ENCODE data around the gene RNF207.

Gene RNF207

GRCh38 chr1:6249739-6250689 is 44.1 kb downstream of the RNF207 start:
- H3K9me3 ChIP-seq (ENCODE audit: low read depth, low read length), result no peaks in the 10 kb centered on the region
- no peak for DNase-seq (ENCODE audit: low read depth, low spot score)
- H3K4me3 ChIP-seq, result no peak overlapping the region
- no peak overlapping the region for H3K27ac ChIP-seq
- H3K36me3 ChIP-seq (ENCODE audit: insufficient read depth, low read length), result no peaks in the 10 kb centered on the region; the same call in 1 of the 2 replicates
- no peak overlapping the region for H3K9ac ChIP-seq (ENCODE audit: insufficient read length)
- TF ChIP-seq EZH2 (IDR thresholded peaks at IDR 0.05) (no peak), FOXP2 (optimal IDR thresholded peaks at IDR 0.05; ENCODE audit: control extremely low read depth, extremely low read length, insufficient read depth) (no peak), POLR2AphosphoS5 (IDR thresholded peaks at IDR 0.05; ENCODE audit: borderline replicate concordance, low read depth, low read length) (no peak; the same call in 1 of the 2 replicates)

- TF ChIP-seq FOXP2 (optimal IDR thresholded peaks at IDR 0.05; ENCODE audit: control extremely low read depth, extremely low read length, insufficient read depth), result no peak
- TF ChIP-seq EZH2 (IDR thresholded peaks at IDR 0.05), result no peak
- no peak for TF ChIP-seq POLR2AphosphoS5 (IDR thresholded peaks at IDR 0.05; ENCODE audit: borderline replicate concordance, low read depth, low read length)
- H3K9me3 ChIP-seq (ENCODE audit: low read depth, low read length), result no peaks in the 10 kb centered on the region
- DNase-seq (ENCODE audit: low read depth, low spot score), result no peak
- H3K9ac ChIP-seq (ENCODE audit: insufficient read length), result no peak overlapping the region
- H3K36me3 ChIP-seq (ENCODE audit: insufficient read depth, low read length), result no peaks in the 10 kb centered on the region; the same call in 1 of the 2 replicates
- no peak overlapping the region for H3K4me3 ChIP-seq
- no peak overlapping the region for H3K27ac ChIP-seq
These were observed 45.3 kb downstream of the RNF207 start for GRCh38 chr1:6251233-6251632.

- no peak overlapping the region for H3K9ac ChIP-seq (ENCODE audit: insufficient read length)
- TF ChIP-seq EZH2 (IDR thresholded peaks at IDR 0.05) (no peak), POLR2AphosphoS5 (IDR thresholded peaks at IDR 0.05; ENCODE audit: borderline replicate concordance, low read depth, low read length) (no peak), FOXP2 (optimal IDR thresholded peaks at IDR 0.05; ENCODE audit: control extremely low read depth, extremely low read length, insufficient read depth) (no peak)
- no peak for DNase-seq (ENCODE audit: low read depth, low spot score)
- no peak overlapping the region for H3K4me3 ChIP-seq
- no peaks in the 10 kb centered on the region for H3K9me3 ChIP-seq (ENCODE audit: low read depth, low read length)
- H3K36me3 ChIP-seq (ENCODE audit: insufficient read depth, low read length), result no peaks in the 10 kb centered on the region; the same call in 1 of the 2 replicates
- no peak overlapping the region for H3K27ac ChIP-seq
These were observed 45.9 kb downstream of the RNF207 start for GRCh38 chr1:6251681-6252373.

- no peak overlapping the region for H3K4me3 ChIP-seq
- H3K36me3 ChIP-seq (ENCODE audit: insufficient read depth, low read length), result no peaks in the 10 kb centered on the region; the same call in 1 of the 2 replicates
- H3K9ac ChIP-seq (ENCODE audit: insufficient read length), result no peak overlapping the region
- no peak overlapping the region for H3K27ac ChIP-seq
- DNase-seq (ENCODE audit: low read depth, low spot score), result no peak
- H3K9me3 ChIP-seq (ENCODE audit: low read depth, low read length), result no peaks in the 10 kb centered on the region
- TF ChIP-seq EZH2 (IDR thresholded peaks at IDR 0.05) (no peak), FOXP2 (optimal IDR thresholded peaks at IDR 0.05; ENCODE audit: control extremely low read depth, extremely low read length, insufficient read depth) (no peak), POLR2AphosphoS5 (IDR thresholded peaks at IDR 0.05; ENCODE audit: borderline replicate concordance, low read depth, low read length) (no peak)
These were observed 46.4 kb downstream of the RNF207 start for GRCh38 chr1:6252374-6252710.

GRCh38 chr1:6253380-6253779 is 47.5 kb downstream of the RNF207 start:
- no peak overlapping the region for H3K9ac ChIP-seq (ENCODE audit: insufficient read length)
- H3K9me3 ChIP-seq (ENCODE audit: low read depth, low read length), result no peaks in the 10 kb centered on the region
- H3K27ac ChIP-seq, result no peak overlapping the region
- no peak for DNase-seq (ENCODE audit: low read depth, low spot score)
- no peak overlapping the region for H3K4me3 ChIP-seq
- TF ChIP-seq POLR2AphosphoS5 (IDR thresholded peaks at IDR 0.05; ENCODE audit: borderline replicate concordance, low read depth, low read length) (no peak), FOXP2 (optimal IDR thresholded peaks at IDR 0.05; ENCODE audit: control extremely low read depth, extremely low read length, insufficient read depth) (no peak), EZH2 (IDR thresholded peaks at IDR 0.05) (no peak)
- H3K36me3 ChIP-seq (ENCODE audit: insufficient read depth, low read length), result no peaks in the 10 kb centered on the region; the same call in 1 of the 2 replicates

GRCh38 chr1:6254691-6255090 is 48.8 kb downstream of the RNF207 start:
- Histone ChIP-seq H3K36me3 (ENCODE audit: insufficient read depth, low read length) (no peaks in the 10 kb centered on the region; the same call in 1 of the 2 replicates), H3K27ac (no peak overlapping the region), H3K9ac (ENCODE audit: insufficient read length) (no peak overlapping the region), H3K9me3 (ENCODE audit: low read depth, low read length) (no peaks in the 10 kb centered on the region), H3K4me3 (no peak overlapping the region)
- no peak for DNase-seq (ENCODE audit: low read depth, low spot score)
- no peak for TF ChIP-seq FOXP2 (optimal IDR thresholded peaks at IDR 0.05; ENCODE audit: control extremely low read depth, extremely low read length, insufficient read depth)
- no peak for TF ChIP-seq EZH2 (IDR thresholded peaks at IDR 0.05)
- no peak for TF ChIP-seq POLR2AphosphoS5 (IDR thresholded peaks at IDR 0.05; ENCODE audit: borderline replicate concordance, low read depth, low read length)

- no peak for DNase-seq (ENCODE audit: low read depth, low spot score)
- Histone ChIP-seq H3K27ac (no peak overlapping the region), H3K9me3 (ENCODE audit: low read depth, low read length) (no peaks in the 10 kb centered on the region), H3K9ac (ENCODE audit: insufficient read length) (no peak overlapping the region), H3K36me3 (ENCODE audit: insufficient read depth, low read length) (no peaks in the 10 kb centered on the region; the same call in 1 of the 2 replicates), H3K4me3 (no peak overlapping the region)
- TF ChIP-seq EZH2 (IDR thresholded peaks at IDR 0.05) (no peak), FOXP2 (optimal IDR thresholded peaks at IDR 0.05; ENCODE audit: control extremely low read depth, extremely low read length, insufficient read depth) (no peak), POLR2AphosphoS5 (IDR thresholded peaks at IDR 0.05; ENCODE audit: borderline replicate concordance, low read depth, low read length) (no peak)
These were observed 50.7 kb downstream of the RNF207 start for GRCh38 chr1:6256645-6257044.

GRCh38 chr1:6257541-6258069 is 51.7 kb downstream of the RNF207 start:
- TF ChIP-seq POLR2AphosphoS5 (IDR thresholded peaks at IDR 0.05; ENCODE audit: borderline replicate concordance, low read depth, low read length) (no peak), FOXP2 (optimal IDR thresholded peaks at IDR 0.05; ENCODE audit: control extremely low read depth, extremely low read length, insufficient read depth) (no peak), EZH2 (IDR thresholded peaks at IDR 0.05) (no peak)
- H3K9me3 ChIP-seq (ENCODE audit: low read depth, low read length), result no peaks in the 10 kb centered on the region
- DNase-seq (ENCODE audit: low read depth, low spot score), result no peak
- no peak overlapping the region for H3K9ac ChIP-seq (ENCODE audit: insufficient read length)
- no peak overlapping the region for H3K27ac ChIP-seq
- H3K36me3 ChIP-seq (ENCODE audit: insufficient read depth, low read length), result no peaks in the 10 kb centered on the region; the same call in 1 of the 2 replicates
- no peak overlapping the region for H3K4me3 ChIP-seq
